Activated T-cell treated with anti-CD3 and anti-CD28 coated beads, Interleukin-2, amount 50 U/mL, for 4 hours (primary cell): ENCODE measurements around the gene SNRPA. TPM values are rescaled to one million over a fixed set of nuclear protein-coding genes. Genes with fewer than 3 reads are reported as not detected.
"Not testable (repeated sequence)": the region's sequence is repeated elsewhere in the genome, so short reads cannot be mapped to it uniquely, and the experiment has no call there.

Experiments
- ATAC-seq, 2 donors: fragments of 200-7000 bp; cut with Tn5 transposase; one replicate each; pipeline ENCODE4 v1.10.0; 2021
- DNase-seq: peaks from one replicate; pipeline ENCODE4 v3.0.0-alpha.2; 2020
- H3K27me3 Mint-ChIP-seq: one replicate; pipeline ENCODE4 v1.8.0; 2021; ENCODE audit warnings: low read depth, mixed read lengths
- H3K36me3 Mint-ChIP-seq: one replicate; pipeline ENCODE4 v1.8.0; 2022; ENCODE audit warnings: mixed read lengths; ENCODE audit not compliant: insufficient read depth
- H3K4me1 Mint-ChIP-seq: one replicate; pipeline ENCODE4 v1.8.0; 2021; ENCODE audit warnings: low read depth, mixed read lengths
- H3K4me3 Mint-ChIP-seq: one replicate; pipeline ENCODE4 v1.8.0; 2021; ENCODE audit warnings: mild to moderate bottlenecking, moderate library complexity, mixed read lengths
- H3K9me3 Mint-ChIP-seq: one replicate; pipeline ENCODE4 v1.8.0; 2021; ENCODE audit warnings: mixed read lengths
- total RNA-seq, 3 donors: library from RNA; stranded (reverse); gene quantifications; one replicate each; pipeline ENCODE4 v1.2.1, GENCODE V29; 2021

SNRPA gene
- total RNA-seq, 3 donors from 2014 or later: 213 to 234 (median 219) TPM

DNA sequence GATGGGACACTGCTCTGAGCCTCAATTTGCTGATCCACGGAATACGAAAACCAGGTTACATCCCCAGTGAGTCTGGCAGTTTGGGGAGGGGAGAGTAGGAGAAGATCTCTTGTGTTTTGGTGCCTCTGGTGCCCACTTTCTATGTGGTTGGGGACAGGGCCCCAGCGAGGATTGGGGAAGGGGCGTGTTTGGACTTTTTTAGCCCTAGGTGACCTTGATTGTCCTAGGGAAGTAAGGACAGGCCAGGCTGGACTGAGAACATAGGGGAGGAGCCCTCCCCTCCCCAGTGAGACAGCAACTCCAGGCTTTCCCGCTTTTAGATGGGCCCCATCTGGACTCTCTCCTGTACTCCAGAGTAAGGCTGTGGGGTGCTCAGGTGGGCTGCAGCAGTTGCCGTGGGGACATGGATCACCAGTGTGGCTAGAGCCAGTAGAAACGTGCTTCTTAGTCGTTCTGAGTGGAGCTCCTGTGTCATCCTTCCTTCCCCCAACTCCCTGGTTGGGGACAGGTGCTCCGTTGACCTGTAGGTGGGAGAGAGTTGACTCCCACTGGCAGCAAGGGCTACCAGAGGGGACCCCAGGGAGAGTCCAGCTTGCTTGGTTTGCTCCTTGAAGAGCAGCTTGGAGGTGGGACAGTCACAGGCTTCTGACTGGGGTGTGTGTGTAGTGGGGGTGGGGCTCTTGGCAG lies 52.3 kb downstream of the SNRPA start:
- no peak for DNase-seq
- Mint-ChIP-seq H3K27me3 (no peaks in the 10 kb centered on the region), H3K36me3 (peaks cover 26% of the 10 kb centered on the region), H3K9me3 (no peaks in the 10 kb centered on the region), H3K4me1 (peaks cover 86% of the 10 kb centered on the region), H3K4me3 (peak overlapping the region; percentile 89)
- ATAC-seq: no peak

DNA sequence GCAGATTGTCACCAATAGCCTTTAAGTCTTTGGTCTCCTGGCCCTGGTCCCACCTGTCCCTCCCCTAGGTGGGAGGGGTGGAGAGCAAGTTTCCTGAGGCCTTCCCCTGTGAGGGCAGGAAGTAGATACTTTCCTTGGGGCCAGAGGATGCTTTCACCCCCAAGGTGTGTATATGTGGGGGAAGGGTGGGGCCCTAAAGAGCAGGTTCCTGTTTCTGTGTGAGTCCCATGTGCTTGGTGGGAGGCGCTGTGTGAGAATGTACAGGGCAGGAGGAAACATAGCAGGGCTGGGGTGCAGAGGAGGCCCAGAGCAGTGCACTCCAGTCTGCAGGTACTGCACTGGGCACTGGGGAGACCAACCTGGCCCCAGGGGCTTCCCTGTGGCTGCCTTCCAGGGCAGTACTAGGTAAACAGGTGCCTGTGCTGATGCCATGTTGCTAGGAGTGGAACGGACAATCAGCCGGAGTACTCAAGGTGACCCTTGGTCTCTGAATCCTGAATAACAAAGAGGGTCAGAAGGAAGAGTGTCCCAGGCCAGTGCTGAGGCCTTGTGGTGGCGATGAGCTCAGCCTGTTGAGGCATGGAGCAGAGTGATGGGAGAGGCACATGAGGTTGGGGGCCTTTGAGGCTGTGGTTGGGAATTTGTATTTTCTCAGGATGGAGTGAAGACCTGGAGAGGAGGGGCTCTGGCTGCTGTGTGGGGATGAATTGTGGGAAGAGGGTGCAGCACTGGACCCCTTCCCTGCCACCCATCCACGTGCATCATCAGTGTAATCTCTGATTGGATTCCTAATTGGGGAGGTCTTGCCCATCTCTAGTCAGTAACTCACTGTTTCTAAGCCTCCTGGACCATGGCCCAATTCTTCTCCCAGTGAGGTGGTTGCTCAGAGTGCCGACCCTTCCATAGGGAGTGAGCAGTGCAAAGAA lies 53.1 kb downstream of the SNRPA start:
- DNase-seq (peak; percentile 28), ATAC-seq (peak; percentile 25 to 30)
- no peaks in the 10 kb centered on the region for H3K27me3 Mint-ChIP-seq
- H3K36me3 Mint-ChIP-seq: peaks cover 27% of the 10 kb centered on the region
- H3K9me3 Mint-ChIP-seq: no peaks in the 10 kb centered on the region
- H3K4me1 Mint-ChIP-seq: peaks cover 86% of the 10 kb centered on the region
- H3K4me3 Mint-ChIP-seq: peak overlapping the region; percentile 89

DNA sequence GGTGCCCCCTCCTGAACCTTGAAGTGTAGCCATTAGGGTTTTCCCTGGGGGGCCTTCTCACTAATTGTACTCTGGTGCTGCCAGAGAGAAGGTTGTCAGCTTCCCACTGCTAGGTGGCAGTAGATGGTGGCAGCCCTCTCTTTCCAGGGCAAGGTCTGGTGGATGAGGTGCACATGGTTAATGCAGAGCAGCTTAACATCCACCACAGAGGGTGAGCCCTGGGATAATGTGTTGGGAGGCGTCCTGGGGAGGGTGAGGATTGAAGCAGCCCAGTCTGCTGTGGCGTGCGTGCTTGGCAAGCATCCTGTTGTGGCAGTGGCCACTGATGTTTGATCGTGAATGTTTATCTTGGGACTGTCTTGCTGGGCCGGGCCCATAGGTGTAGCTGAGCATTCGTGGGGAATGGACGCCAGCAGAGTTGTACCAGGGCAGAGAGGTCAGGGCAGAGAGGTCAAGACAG lies 53.8 kb downstream of the SNRPA start:
- ATAC-seq: no peak

GRCh38 chr19:40805258-40805868 lies 54.4 kb downstream of the SNRPA start:
- DNase-seq (peak; percentile 30), ATAC-seq (no peak)
- Mint-ChIP-seq H3K9me3 (no peaks in the 10 kb centered on the region), H3K4me1 (peaks cover 87% of the 10 kb centered on the region), H3K4me3 (peak overlapping the region; percentile 60), H3K27me3 (no peaks in the 10 kb centered on the region), H3K36me3 (peaks cover 27% of the 10 kb centered on the region)

More for the DNA sequence above, 53.8 kb downstream of the SNRPA start:
- Mint-ChIP-seq H3K9me3 (no peaks in the 10 kb centered on the region), H3K4me3 (peak overlapping the region; percentile 60), H3K36me3 (peaks cover 27% of the 10 kb centered on the region), H3K27me3 (no peaks in the 10 kb centered on the region), H3K4me1 (peaks cover 86% of the 10 kb centered on the region)
- no peak for DNase-seq

GRCh38 chr19:40806423-40807146 lies 55.6 kb downstream of the SNRPA start:
- DNase-seq (peak; percentile 74), ATAC-seq (peak; percentile 55 to 59)
- no peaks in the 10 kb centered on the region for H3K9me3 Mint-ChIP-seq
- peak overlapping the region; percentile 77 for H3K4me3 Mint-ChIP-seq
- H3K36me3 Mint-ChIP-seq: peaks cover 21% of the 10 kb centered on the region
- H3K4me1 Mint-ChIP-seq: peaks cover 84% of the 10 kb centered on the region
- H3K27me3 Mint-ChIP-seq: no peaks in the 10 kb centered on the region

GRCh38 chr19:40807147-40808020 lies 56.4 kb downstream of the SNRPA start:
- no peaks in the 10 kb centered on the region for H3K27me3 Mint-ChIP-seq

DNA sequence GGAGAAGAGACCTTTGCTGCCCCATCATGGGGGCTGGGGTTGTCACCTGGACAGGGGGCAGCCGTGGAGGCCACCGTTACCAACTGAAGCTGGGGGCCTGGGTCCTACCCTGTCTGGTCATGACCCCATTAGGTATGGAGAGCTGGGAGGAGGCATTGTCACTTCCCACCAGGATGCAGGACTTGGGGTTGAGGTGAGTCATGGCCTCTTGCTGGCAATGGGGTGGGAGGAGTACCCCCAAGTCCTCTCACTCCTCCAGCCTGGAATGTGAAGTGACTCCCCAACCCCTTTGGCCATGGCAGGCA lies 57.0 kb downstream of the SNRPA start:
- no peak for ATAC-seq
- Mint-ChIP-seq H3K9me3 (no peaks in the 10 kb centered on the region), H3K4me1 (peaks cover 84% of the 10 kb centered on the region), H3K27me3 (no peaks in the 10 kb centered on the region), H3K4me3 (no peak overlapping the region), H3K36me3 (peaks cover 14% of the 10 kb centered on the region)
- no peak for DNase-seq

More at GRCh38 chr19:40807147-40808020, 56.4 kb downstream of the SNRPA start:
- Mint-ChIP-seq H3K4me3 (peak overlapping the region; percentile 77), H3K9me3 (no peaks in the 10 kb centered on the region), H3K36me3 (peaks cover 15% of the 10 kb centered on the region), H3K4me1 (peaks cover 84% of the 10 kb centered on the region)
- DNase-seq (no peak), ATAC-seq (no peak)

- H3K9me3 Mint-ChIP-seq: no peaks in the 10 kb centered on the region
- H3K4me3 Mint-ChIP-seq: no peak overlapping the region
- H3K36me3 Mint-ChIP-seq: peaks cover 14% of the 10 kb centered on the region
- H3K27me3 Mint-ChIP-seq: no peaks in the 10 kb centered on the region
- DNase-seq (no peak), ATAC-seq (no peak)
- peaks cover 80% of the 10 kb centered on the region for H3K4me1 Mint-ChIP-seq
Measured at GRCh38 chr19:40808497-40808896, 57.5 kb downstream of the SNRPA start.

GRCh38 chr19:40809358-40810086 lies 58.5 kb downstream of the SNRPA start:
- peak overlapping the region; percentile 49 for H3K4me3 Mint-ChIP-seq
- no peaks in the 10 kb centered on the region for H3K9me3 Mint-ChIP-seq
- H3K4me1 Mint-ChIP-seq: peaks cover 72% of the 10 kb centered on the region
- H3K27me3 Mint-ChIP-seq: no peaks in the 10 kb centered on the region
- peaks cover 12% of the 10 kb centered on the region for H3K36me3 Mint-ChIP-seq
- ATAC-seq (no peak), DNase-seq (no peak)

DNA sequence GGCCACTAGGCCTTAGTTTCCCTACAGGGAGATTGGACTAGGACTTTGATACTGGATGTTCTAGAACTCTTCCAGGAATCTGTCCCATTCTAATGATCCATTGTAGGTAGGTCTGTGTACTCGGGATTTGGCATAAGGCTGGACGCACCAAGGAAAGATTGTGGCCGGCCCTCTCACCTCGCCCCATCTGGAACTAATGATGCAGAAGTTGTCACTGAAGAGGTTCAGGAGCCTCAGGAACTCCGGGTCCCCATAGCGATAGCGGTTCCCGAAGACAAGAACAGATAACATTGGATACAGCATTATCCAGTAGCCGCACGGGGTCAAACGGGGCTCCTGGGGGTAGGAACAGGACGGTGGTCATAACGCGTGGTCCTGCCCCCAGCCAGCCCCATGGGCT lies 59.2 kb downstream of the SNRPA start:
- peaks cover 66% of the 10 kb centered on the region for H3K4me1 Mint-ChIP-seq
- ATAC-seq (no peak), DNase-seq (no peak)
- peaks cover 12% of the 10 kb centered on the region for H3K36me3 Mint-ChIP-seq
- H3K9me3 Mint-ChIP-seq: no peaks in the 10 kb centered on the region
- H3K27me3 Mint-ChIP-seq: no peaks in the 10 kb centered on the region
- H3K4me3 Mint-ChIP-seq: peak overlapping the region; percentile 49

DNA sequence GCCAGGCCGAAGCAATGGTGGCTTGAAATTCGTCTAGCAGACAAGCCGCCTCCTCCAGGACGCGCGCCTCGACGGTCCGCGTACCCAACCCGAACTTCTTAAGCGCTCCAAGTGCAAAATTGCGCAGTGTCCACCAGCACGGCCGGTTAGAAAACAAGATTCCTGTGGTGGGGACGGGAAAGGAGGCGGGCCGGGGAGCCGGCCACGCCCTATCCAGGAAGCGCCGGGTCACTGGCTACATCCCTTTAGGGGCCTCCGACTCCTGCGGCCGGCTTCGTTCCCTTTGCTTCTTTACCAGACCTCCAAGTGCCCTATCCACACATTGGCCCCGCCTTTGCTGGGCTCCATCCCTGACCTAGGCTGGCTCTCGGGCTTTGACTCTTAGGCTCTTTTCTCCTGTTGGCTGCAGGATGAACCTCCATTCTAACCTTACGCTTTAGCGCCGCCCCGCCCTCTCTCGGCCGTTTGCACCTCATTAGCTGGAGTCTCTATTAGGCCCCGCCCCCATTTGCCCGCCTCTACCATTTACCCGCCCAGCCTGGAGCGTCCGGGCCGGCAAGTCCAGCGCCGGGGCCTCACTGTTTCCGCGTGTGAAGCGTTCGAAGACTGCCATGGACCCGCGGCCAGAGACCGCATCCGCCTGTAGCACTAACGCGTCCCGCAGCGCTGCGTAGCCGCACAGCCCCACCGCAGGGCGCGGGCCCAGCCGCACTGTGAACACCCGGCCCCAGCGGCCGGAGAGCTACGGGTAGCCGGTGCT lies 59.8 kb downstream of the SNRPA start:
- H3K27me3 Mint-ChIP-seq, DNase-seq, H3K9me3 Mint-ChIP-seq: not testable (repeated sequence)
- peak; percentile 83 to 86 for ATAC-seq
- H3K36me3 Mint-ChIP-seq: peaks cover 12% of the 10 kb centered on the region
- H3K4me3 Mint-ChIP-seq: peak overlapping the region; percentile 87
- H3K4me1 Mint-ChIP-seq: peaks cover 59% of the 10 kb centered on the region
